ACHN (cell line): Measurements from ENCODE around the gene PHLPP1.

ENCODE experiments used
- DNase-seq: peaks from one replicate; pipeline ENCODE4 v3.0.0-alpha.2; 2015
- in situ Hi-C: cut with HindIII; loops from 2 replicates; pipeline ENCODE4 v1.10.0; 2017; ENCODE audit warnings: low sequenced_read_pairs, low pct_ligation_motif_present, low pct_unique_long_range_greater_than_20kb

PHLPP1 gene

GRCh38 chr18:62857263-62857976 lies 142.1 kb downstream of the PHLPP1 start:
- in situ Hi-C loops: no loop called here

GRCh38 chr18:62860062-62860461 lies 144.7 kb downstream of the PHLPP1 start:
- in situ Hi-C loops: no loop called here
- no peak for DNase-seq

More at GRCh38 chr18:62857263-62857976, 142.1 kb downstream of the PHLPP1 start:
- DNase-seq: no peak

- in situ Hi-C loops: no loop called here
- DNase-seq: no peak
Measured at GRCh38 chr18:62862466-62862865, 147.1 kb downstream of the PHLPP1 start.

- in situ Hi-C loops: no loop called here
- no peak for DNase-seq
Measured at GRCh38 chr18:62863579-62864001, 148.2 kb downstream of the PHLPP1 start.

- no peak for DNase-seq
- in situ Hi-C loops: no loop called here
Measured at GRCh38 chr18:62865498-62865897, 150.2 kb downstream of the PHLPP1 start.

- DNase-seq: no peak
- in situ Hi-C loops: no loop called here
Measured at GRCh38 chr18:62867534-62867933, 152.2 kb downstream of the PHLPP1 start.

- in situ Hi-C loops: no loop called here
- no peak for DNase-seq
Measured at GRCh38 chr18:62868645-62869044, 153.3 kb downstream of the PHLPP1 start.

- in situ Hi-C loops: no loop called here
- no peak for DNase-seq
Measured at GRCh38 chr18:62870643-62871042, 155.3 kb downstream of the PHLPP1 start.

GRCh38 chr18:62875323-62875722 lies 160.0 kb downstream of the PHLPP1 start:
- DNase-seq: no peak
- in situ Hi-C loops: no loop called here

GRCh38 chr18:62876111-62876510 lies 160.8 kb downstream of the PHLPP1 start:
- in situ Hi-C loops: no loop called here
- no peak for DNase-seq

- in situ Hi-C loops: no loop called here
Measured at GRCh38 chr18:62876828-62877227, 161.5 kb downstream of the PHLPP1 start.

GRCh38 chr18:62877411-62878221 lies 162.3 kb downstream of the PHLPP1 start:
- in situ Hi-C loops: no loop called here
- peak; percentile 63 for DNase-seq

More at GRCh38 chr18:62876828-62877227, 161.5 kb downstream of the PHLPP1 start:
- no peak for DNase-seq

GRCh38 chr18:62878305-62878704 lies 163.0 kb downstream of the PHLPP1 start:
- no peak for DNase-seq
- in situ Hi-C loops: no loop called here

- DNase-seq: no peak
- in situ Hi-C loops: no loop called here
Measured at GRCh38 chr18:62880034-62880433, 164.7 kb downstream of the PHLPP1 start.

- no peak for DNase-seq
- in situ Hi-C loops: no loop called here
Measured at GRCh38 chr18:62880673-62881364, 165.5 kb downstream of the PHLPP1 start.

- in situ Hi-C loops: no loop called here
- peak; percentile 89 for DNase-seq
Measured at GRCh38 chr18:62881509-62882016, 166.2 kb downstream of the PHLPP1 start.

GRCh38 chr18:62883937-62884735 lies 168.8 kb downstream of the PHLPP1 start:
- in situ Hi-C loops: no loop called here
- no peak for DNase-seq

- in situ Hi-C loops: no loop called here
- no peak for DNase-seq
Measured at GRCh38 chr18:62885804-62886203, 170.5 kb downstream of the PHLPP1 start.
